ENCODE measurements around the gene CHTOP. TPM values are rescaled to one million over a fixed set of nuclear protein-coding genes. Genes with fewer than 3 reads are reported as not detected.

Gene CHTOP
- total RNA-seq, 6 donors from 2014 or later = 51.3 to 89.1 (median 59.2) TPM

- peaks cover 0 to 15% (median 6%) of the 10 kb centered on the region in 4 donors for H3K27me3 ChIP-seq
- TF ChIP-seq POLR2AphosphoS5 (IDR thresholded peaks at IDR 0.05) = no peak
- H3K4me1 ChIP-seq = peaks cover 16 to 32% (median 29%) of the 10 kb centered on the region in 4 donors
- no peaks in the 10 kb centered on the region for H3K9me3 ChIP-seq
- no peak overlapping the region for H3K27ac ChIP-seq
- ATAC-seq (ENCODE audit: low FRiP score in 2 of 2) (no peak), DNase-seq (no peak)
- WGBS, 2 donors = 93 to 94% methylated on average over 4 to 7 of the region's 7 CpGs
- no peak overlapping the region for H3K4me3 ChIP-seq
- H3K36me3 ChIP-seq = peaks cover 0 to 47% (median 18%) of the 10 kb centered on the region in 4 donors
Measured at GRCh38 chr1:153682730-153683129, 48.9 kb downstream of the CHTOP start.

- Histone ChIP-seq H3K36me3 (peaks cover 0 to 56% (median 23%) of the 10 kb centered on the region in 4 donors), H3K27me3 (peaks cover 0 to 9% (median 3%) of the 10 kb centered on the region in 4 donors), H3K4me1 (peaks cover 8 to 21% (median 18%) of the 10 kb centered on the region in 4 donors), H3K4me3 (no peak overlapping the region), H3K9me3 (no peaks in the 10 kb centered on the region), H3K27ac (no peak overlapping the region)
- no peak for TF ChIP-seq POLR2A (IDR thresholded peaks at IDR 0.05)
- no peak for TF ChIP-seq EP300 (IDR thresholded peaks at IDR 0.05)
- TF ChIP-seq CTCF (IDR thresholded peaks at IDR 0.05) = no peak
- no peak for TF ChIP-seq POLR2AphosphoS5 (IDR thresholded peaks at IDR 0.05)
- DNase-seq (no peak), ATAC-seq (ENCODE audit: low FRiP score in 2 of 2) (peak in 1 of 2 donors; percentile 28)
- 75 to 79% methylated on average over 5 of the region's 5 CpGs for WGBS, 2 donors
Measured at GRCh38 chr1:153683854-153684253, 50.0 kb downstream of the CHTOP start.

- H3K4me1 ChIP-seq = peaks cover 0 to 11% (median 8%) of the 10 kb centered on the region in 4 donors
- no peaks in the 10 kb centered on the region for H3K27me3 ChIP-seq
- TF ChIP-seq POLR2A (IDR thresholded peaks at IDR 0.05) = no peak
- no peak for TF ChIP-seq POLR2AphosphoS5 (IDR thresholded peaks at IDR 0.05)
- TF ChIP-seq CTCF (IDR thresholded peaks at IDR 0.05) = no peak
- TF ChIP-seq EP300 (IDR thresholded peaks at IDR 0.05) = no peak
- no peak overlapping the region for H3K4me3 ChIP-seq
- H3K36me3 ChIP-seq = peaks cover 0 to 67% (median 33%) of the 10 kb centered on the region in 4 donors
- no peak for ATAC-seq (ENCODE audit: low FRiP score in 2 of 2)
- 95 to 97% methylated on average over 5 to 12 of the region's 12 CpGs for WGBS, 2 donors
- no peaks in the 10 kb centered on the region for H3K9me3 ChIP-seq
- H3K27ac ChIP-seq = no peak overlapping the region
- no peak for DNase-seq
Measured at GRCh38 chr1:153684892-153685291, 51.0 kb downstream of the CHTOP start.

GRCh38 chr1:153685544-153686340 is 51.9 kb downstream of the CHTOP start:
- H3K27me3 ChIP-seq = no peaks in the 10 kb centered on the region
- peaks cover 0 to 2% (median 2%) of the 10 kb centered on the region in 4 donors for H3K4me1 ChIP-seq
- no peak overlapping the region for H3K4me3 ChIP-seq
- no peak for DNase-seq
- H3K36me3 ChIP-seq = peaks cover 0 to 72% (median 35%) of the 10 kb centered on the region in 4 donors
- TF ChIP-seq CTCF (IDR thresholded peaks at IDR 0.05) = no peak
- TF ChIP-seq EP300 (IDR thresholded peaks at IDR 0.05) = no peak
- no peak for TF ChIP-seq POLR2A (IDR thresholded peaks at IDR 0.05)
- no peak for TF ChIP-seq POLR2AphosphoS5 (IDR thresholded peaks at IDR 0.05)
- peak overlapping the region in 2 of 4 donors; percentile 4 to 12 for H3K27ac ChIP-seq
- ATAC-seq (ENCODE audit: low FRiP score in 2 of 2) = no peak
- WGBS, 2 donors = 82 to 86% methylated on average over 11 of the region's 11 CpGs
- no peaks in the 10 kb centered on the region for H3K9me3 ChIP-seq

GRCh38 chr1:153687346-153688125 is 53.7 kb downstream of the CHTOP start:
- Histone ChIP-seq H3K36me3 (peaks cover 0 to 64% (median 35%) of the 10 kb centered on the region in 4 donors), H3K4me3 (no peak overlapping the region), H3K9me3 (no peaks in the 10 kb centered on the region), H3K27ac (peak overlapping the region in 2 of 4 donors; percentile 22 to 66), H3K4me1 (no peaks in the 10 kb centered on the region), H3K27me3 (no peaks in the 10 kb centered on the region)
- WGBS, 2 donors = 88 to 90% methylated on average over 9 to 16 of the region's 16 CpGs
- TF ChIP-seq EP300 (IDR thresholded peaks at IDR 0.05) = no peak
- TF ChIP-seq CTCF (IDR thresholded peaks at IDR 0.05) = no peak
- no peak for TF ChIP-seq POLR2A (IDR thresholded peaks at IDR 0.05)
- no peak for TF ChIP-seq POLR2AphosphoS5 (IDR thresholded peaks at IDR 0.05)
- ATAC-seq (ENCODE audit: low FRiP score in 2 of 2) = no peak
- no peak for DNase-seq

Data from upper lobe of left lung (tissue), 6 donors.